ENCODE measurements around the gene PALLD. TPM values are rescaled to one million over a fixed set of nuclear protein-coding genes. Genes with fewer than 3 reads are reported as not detected.

PALLD gene
- total and polyA plus RNA-seq, 7 donors = 40.7 to 1,991 (median 1,233) TPM

DNA sequence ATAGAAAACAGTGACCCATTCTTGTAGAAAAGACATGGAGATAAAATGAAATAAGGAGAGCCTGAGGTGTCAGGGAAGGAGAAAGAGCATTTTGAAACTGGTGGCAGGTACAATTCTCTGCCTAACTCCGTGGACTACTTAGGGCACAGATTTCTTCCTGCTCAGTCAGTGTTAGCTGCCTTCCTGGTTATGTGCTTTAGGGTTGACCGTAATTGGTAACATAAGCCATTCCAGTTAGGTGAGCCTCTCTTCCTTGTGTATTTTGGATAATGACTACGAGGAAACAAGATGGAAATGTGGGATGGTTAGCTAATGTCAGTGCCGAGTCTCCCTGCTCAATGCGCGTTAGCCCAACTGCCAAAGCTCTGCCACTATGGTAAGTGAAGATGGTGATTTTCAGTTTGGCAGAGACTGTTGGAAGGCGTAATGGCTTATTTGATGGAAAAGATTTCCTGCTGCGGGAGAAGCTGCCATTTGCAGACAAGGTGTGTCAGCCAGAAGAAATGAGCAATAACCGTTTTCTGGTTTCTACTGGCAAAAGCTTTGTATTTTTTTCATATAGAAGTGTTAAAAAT, 339.1 kb downstream of the PALLD start:
- Histone ChIP-seq H3K27me3 (no peaks in the 10 kb centered on the region), H3K27ac (peak overlapping the region; percentile 94 to 99 (median 98)), H3K36me3 (peaks cover 0 to 4% (median 0%) of the 10 kb centered on the region in 4 donors), H3K4me3 (peak overlapping the region; percentile 76 to 97 (median 90)), H3K4me1 (peaks cover 0 to 66% (median 51%) of the 10 kb centered on the region in 4 donors), H3K9me3 (no peaks in the 10 kb centered on the region)
- no peak for DNase-seq
- TF ChIP-seq EP300 (IDR thresholded peaks at IDR 0.05) (peak in 1 of 4 donors; percentile 18), POLR2AphosphoS5 (IDR thresholded peaks at IDR 0.05) (peak; percentile 25 to 52 (median 30)), POLR2A (IDR thresholded peaks at IDR 0.05) (no peak)
- TF ChIP-seq, protein P1, sequence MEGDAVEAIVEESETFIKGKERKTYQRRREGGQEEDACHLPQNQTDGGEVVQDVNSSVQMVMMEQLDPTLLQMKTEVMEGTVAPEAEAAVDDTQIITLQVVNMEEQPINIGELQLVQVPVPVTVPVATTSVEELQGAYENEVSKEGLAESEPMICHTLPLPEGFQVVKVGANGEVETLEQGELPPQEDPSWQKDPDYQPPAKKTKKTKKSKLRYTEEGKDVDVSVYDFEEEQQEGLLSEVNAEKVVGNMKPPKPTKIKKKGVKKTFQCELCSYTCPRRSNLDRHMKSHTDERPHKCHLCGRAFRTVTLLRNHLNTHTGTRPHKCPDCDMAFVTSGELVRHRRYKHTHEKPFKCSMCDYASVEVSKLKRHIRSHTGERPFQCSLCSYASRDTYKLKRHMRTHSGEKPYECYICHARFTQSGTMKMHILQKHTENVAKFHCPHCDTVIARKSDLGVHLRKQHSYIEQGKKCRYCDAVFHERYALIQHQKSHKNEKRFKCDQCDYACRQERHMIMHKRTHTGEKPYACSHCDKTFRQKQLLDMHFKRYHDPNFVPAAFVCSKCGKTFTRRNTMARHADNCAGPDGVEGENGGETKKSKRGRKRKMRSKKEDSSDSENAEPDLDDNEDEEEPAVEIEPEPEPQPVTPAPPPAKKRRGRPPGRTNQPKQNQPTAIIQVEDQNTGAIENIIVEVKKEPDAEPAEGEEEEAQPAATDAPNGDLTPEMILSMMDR (IDR thresholded peaks at IDR 0.05) = no peak
- 82 to 85% methylated on average over 9 of the region's 9 CpGs for WGBS, 2 donors
- intact Hi-C loops (cut with DNase I) = loop anchor here (5.0 to 10.0 kb wide), 3 partner anchors 41 to 201 kb away; no protein-coding TSS in a partner anchor

DNA sequence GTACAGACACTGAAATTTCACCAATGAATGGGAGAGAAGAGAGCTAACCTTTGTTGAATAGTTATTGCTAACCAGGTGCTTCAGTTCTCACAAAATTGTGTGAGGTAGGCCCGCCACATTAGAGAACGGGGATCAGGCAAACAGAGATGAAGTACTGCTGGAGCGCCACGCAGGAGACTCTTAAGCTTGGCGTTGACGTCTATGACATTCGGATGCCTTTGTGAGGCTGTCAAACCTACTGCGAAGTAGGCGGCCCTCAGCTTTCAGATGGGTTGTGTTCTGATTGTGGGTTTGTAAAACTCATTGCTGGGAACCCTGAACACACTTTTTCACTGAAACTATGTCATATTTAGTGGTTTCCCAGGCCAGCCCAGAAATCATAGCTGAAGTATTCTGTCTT, 339.6 kb downstream of the PALLD start:
- TF ChIP-seq POLR2AphosphoS5 (IDR thresholded peaks at IDR 0.05) (peak; percentile 48 to 61 (median 52)), EP300 (IDR thresholded peaks at IDR 0.05) (no peak)

DNA sequence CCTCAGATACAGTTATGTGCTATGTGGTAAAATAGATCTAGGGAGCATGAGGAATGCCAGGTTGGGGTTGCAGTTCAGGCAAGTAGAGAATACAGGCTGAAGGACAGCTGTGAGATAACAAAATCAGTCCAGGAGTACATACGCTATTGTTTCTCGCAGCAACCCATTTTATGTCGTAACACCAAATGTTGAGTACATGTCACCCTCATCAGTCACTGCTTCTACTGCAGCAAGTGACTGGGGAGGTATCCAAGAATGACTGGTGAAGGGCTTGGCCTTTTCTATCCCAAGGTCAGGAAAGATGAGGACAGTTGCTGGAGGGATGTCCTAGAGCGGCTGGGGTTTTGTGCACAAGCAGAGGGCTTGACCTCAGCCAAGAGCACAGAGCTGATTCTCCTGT, 341.1 kb downstream of the PALLD start:
- H3K4me1 ChIP-seq = peaks cover 0 to 79% (median 64%) of the 10 kb centered on the region in 4 donors
- 92% methylated on average over 4 of the region's 4 CpGs for WGBS, 2 donors
- no peak for DNase-seq
- no peaks in the 10 kb centered on the region for H3K27me3 ChIP-seq
- no peaks in the 10 kb centered on the region for H3K9me3 ChIP-seq
- TF ChIP-seq POLR2A (IDR thresholded peaks at IDR 0.05) = peak in 1 of 2 donors; percentile 8
- TF ChIP-seq, protein P1 (IDR thresholded peaks at IDR 0.05) = no peak
- no peak for TF ChIP-seq EP300 (IDR thresholded peaks at IDR 0.05)
- peak in 3 of 4 donors; percentile 27 to 63 (median 32) for TF ChIP-seq POLR2AphosphoS5 (IDR thresholded peaks at IDR 0.05)
- H3K4me3 ChIP-seq = peak overlapping the region in 3 of 4 donors; percentile 16 to 97 (median 22)
- H3K36me3 ChIP-seq = peaks cover 0 to 6% (median 2%) of the 10 kb centered on the region in 4 donors
- intact Hi-C loops (cut with DNase I) = loop anchor here (2.0 to 10.0 kb wide), 4 partner anchors 15 to 203 kb away; no protein-coding TSS in a partner anchor
- peak overlapping the region; percentile 94 to 99 (median 98) for H3K27ac ChIP-seq

More for the DNA sequence above, 339.6 kb downstream of the PALLD start:
- WGBS, 2 donors = 86 to 92% methylated on average over 9 of the region's 9 CpGs
- Histone ChIP-seq H3K4me3 (peak overlapping the region; percentile 76 to 97 (median 90)), H3K27me3 (no peaks in the 10 kb centered on the region), H3K27ac (peak overlapping the region; percentile 94 to 99 (median 98)), H3K36me3 (peaks cover 0 to 4% (median 0%) of the 10 kb centered on the region in 4 donors), H3K4me1 (peaks cover 0 to 66% (median 51%) of the 10 kb centered on the region in 4 donors), H3K9me3 (no peaks in the 10 kb centered on the region)
- DNase-seq = no peak
- intact Hi-C loops (cut with DNase I) = loop anchor here (5.0 to 10.0 kb wide), 3 partner anchors 41 to 202 kb away; no protein-coding TSS in a partner anchor

DNA sequence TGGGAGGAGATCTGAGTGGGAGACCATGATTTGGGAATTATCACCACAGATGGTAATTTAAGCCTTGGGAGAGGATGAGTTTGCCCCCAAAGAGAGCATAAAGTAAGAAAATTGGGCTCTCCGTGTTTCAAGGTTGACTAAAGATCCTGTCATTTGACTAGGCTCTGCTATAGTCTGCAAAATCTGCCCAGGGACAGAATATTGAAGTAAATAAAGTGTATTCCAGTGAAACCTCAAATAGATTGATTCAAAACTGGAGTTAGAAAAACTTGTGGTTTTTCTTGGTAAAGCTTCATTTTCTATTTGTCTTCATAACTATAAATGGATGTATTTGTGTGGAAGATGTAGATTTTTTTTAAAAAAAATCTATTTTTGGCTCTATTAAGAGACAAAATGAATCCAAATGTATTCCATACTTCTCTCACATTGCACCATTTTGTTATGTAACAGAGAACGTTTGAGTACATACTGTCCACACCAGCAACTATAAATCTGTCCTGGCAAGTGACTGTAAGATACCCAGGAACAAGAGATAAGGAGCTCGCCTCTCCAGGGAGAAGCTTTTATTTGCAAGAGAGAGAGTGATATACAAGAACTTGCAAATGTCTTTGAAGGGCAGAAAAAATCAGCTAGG, 343.0 kb downstream of the PALLD start:
- DNase-seq = no peak
- peaks cover 0 to 8% (median 2%) of the 10 kb centered on the region in 4 donors for H3K36me3 ChIP-seq
- intact Hi-C loops (cut with DNase I) = loop anchor here (2.0 to 10.0 kb wide), 4 partner anchors 13 to 205 kb away; no protein-coding TSS in a partner anchor
- H3K27ac ChIP-seq = peak overlapping the region; percentile 94 to 99 (median 98)
- TF ChIP-seq POLR2A (IDR thresholded peaks at IDR 0.05) (no peak), EP300 (IDR thresholded peaks at IDR 0.05) (peak; percentile 91 to 97 (median 95)), POLR2AphosphoS5 (IDR thresholded peaks at IDR 0.05) (peak; percentile 86 to 90 (median 89))
- TF ChIP-seq, protein P1 (IDR thresholded peaks at IDR 0.05) = no peak
- no peaks in the 10 kb centered on the region for H3K27me3 ChIP-seq
- WGBS, 2 donors = 40 to 52% methylated on average over 3 of the region's 3 CpGs
- H3K4me3 ChIP-seq = peak overlapping the region in 2 of 4 donors; percentile 7 to 18
- no peaks in the 10 kb centered on the region for H3K9me3 ChIP-seq
- peaks cover 0 to 95% (median 81%) of the 10 kb centered on the region in 4 donors for H3K4me1 ChIP-seq

DNA sequence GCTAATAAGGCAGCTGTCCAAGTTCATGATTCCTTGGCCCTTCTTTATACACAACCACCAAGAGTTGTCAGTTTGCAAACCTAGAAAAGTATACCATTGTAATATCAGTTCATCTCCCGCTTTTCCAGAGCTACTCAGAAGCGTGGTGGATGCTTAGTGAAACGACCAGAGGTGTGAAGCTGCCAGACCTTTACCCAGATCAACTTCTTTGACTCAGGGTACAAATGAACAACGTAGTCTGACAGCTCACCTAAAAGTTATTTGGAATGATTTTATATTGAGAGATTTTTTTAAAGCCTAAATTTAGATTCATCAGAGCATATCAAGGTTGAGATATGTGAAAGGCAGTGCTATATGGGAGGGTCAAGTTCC, 343.5 kb downstream of the PALLD start:
- Histone ChIP-seq H3K36me3 (peaks cover 0 to 8% (median 2%) of the 10 kb centered on the region in 4 donors), H3K4me3 (no peak overlapping the region), H3K9me3 (no peaks in the 10 kb centered on the region), H3K4me1 (peaks cover 0 to 95% (median 86%) of the 10 kb centered on the region in 4 donors), H3K27ac (peak overlapping the region; percentile 94 to 99 (median 98)), H3K27me3 (no peaks in the 10 kb centered on the region)
- no peak for DNase-seq
- intact Hi-C loops (cut with DNase I) = no loop called here
- TF ChIP-seq POLR2A (IDR thresholded peaks at IDR 0.05) (no peak), EP300 (IDR thresholded peaks at IDR 0.05) (no peak), POLR2AphosphoS5 (IDR thresholded peaks at IDR 0.05) (no peak)
- TF ChIP-seq, protein P1 (IDR thresholded peaks at IDR 0.05) = no peak
- 74 to 82% methylated on average over 4 of the region's 4 CpGs for WGBS, 2 donors

Data from sigmoid colon (tissue), 7 donors.